CD4-positive, alpha-beta T cell treated with Interferon alpha-2 for 1 hour (primary cell): ENCODE measurements around the gene PRKD2.

ENCODE experiments used
- DNase-seq, 2 donors: peaks; one replicate each; pipeline ENCODE4 v3.0.0-alpha.2; 2020 to 2022

Gene PRKD2

GRCh38 chr19:46660008-46660517 lies 56.9 kb downstream of the PRKD2 start:
- DNase-seq = no peak

GRCh38 chr19:46659151-46660007 lies 57.5 kb downstream of the PRKD2 start:
- DNase-seq = no peak

GRCh38 chr19:46656541-46656940 lies 60.4 kb downstream of the PRKD2 start:
- no peak for DNase-seq

GRCh38 chr19:46654621-46655152 lies 62.2 kb downstream of the PRKD2 start:
- DNase-seq = no peak

- DNase-seq = no peak
These were observed 66.5 kb downstream of the PRKD2 start for GRCh38 chr19:46650445-46650844.

- DNase-seq = no peak
These were observed 67.7 kb downstream of the PRKD2 start for GRCh38 chr19:46648961-46649960.

- DNase-seq = no peak
These were observed 68.6 kb downstream of the PRKD2 start for GRCh38 chr19:46648060-46648960.

- no peak for DNase-seq
These were observed 70.5 kb downstream of the PRKD2 start for GRCh38 chr19:46646402-46646801.

- no peak for DNase-seq
These were observed 72.2 kb downstream of the PRKD2 start for GRCh38 chr19:46644720-46645119.

- DNase-seq = no peak
These were observed 76.3 kb downstream of the PRKD2 start for GRCh38 chr19:46640656-46641055.

GRCh38 chr19:46639358-46640182 lies 77.3 kb downstream of the PRKD2 start:
- peak; percentile 38 to 49 for DNase-seq

- no peak for DNase-seq
These were observed 79.7 kb downstream of the PRKD2 start for GRCh38 chr19:46637224-46637623.

GRCh38 chr19:46635920-46636761 lies 80.8 kb downstream of the PRKD2 start, which contains the start of gene GNG8:
GNG8 (minus strand) TSS chr19:46636202; CDS start chr19:46634682, 1,520 bp downstream.
- DNase-seq = peak in 1 of 2 donors; percentile 44

GRCh38 chr19:46634656-46635218 lies 82.2 kb downstream of the PRKD2 start:
- DNase-seq = no peak

- peak; percentile 96 to 97 for DNase-seq
These were observed 82.8 kb downstream of the PRKD2 start for GRCh38 chr19:46634045-46634655.

- no peak for DNase-seq
These were observed 83.8 kb downstream of the PRKD2 start for GRCh38 chr19:46633130-46633529.

- no peak for DNase-seq
These were observed 85.4 kb downstream of the PRKD2 start for GRCh38 chr19:46631481-46631880.

- no peak for DNase-seq
These were observed 86.2 kb downstream of the PRKD2 start for GRCh38 chr19:46630586-46631205.
